OCI-LY1 (cell line): ENCODE measurements around the gene SPTB.

Experiments used
- EZH2 ChIP-seq: fragments of 200-600 bp; sonication (generic), shearing (Covaris generic); IDR thresholded peaks from 2 replicates; pipeline ENCODE4 v1.8.0; 2017; ENCODE audit warnings: borderline replicate concordance, mixed run types, mild to moderate bottlenecking, antibody characterized with exemption, low read length, moderate library complexity, mixed read lengths
- TF ChIP-seq, protein P1 (sequence below): fragments of 200-600 bp; sonication (generic), shearing (Covaris generic); IDR thresholded peaks from 2 replicates; pipeline ENCODE4 v1.5.1; 2017; ENCODE audit warnings: mild to moderate bottlenecking, antibody characterized with exemption, low read length, moderate library complexity, mixed read lengths

DNA sequence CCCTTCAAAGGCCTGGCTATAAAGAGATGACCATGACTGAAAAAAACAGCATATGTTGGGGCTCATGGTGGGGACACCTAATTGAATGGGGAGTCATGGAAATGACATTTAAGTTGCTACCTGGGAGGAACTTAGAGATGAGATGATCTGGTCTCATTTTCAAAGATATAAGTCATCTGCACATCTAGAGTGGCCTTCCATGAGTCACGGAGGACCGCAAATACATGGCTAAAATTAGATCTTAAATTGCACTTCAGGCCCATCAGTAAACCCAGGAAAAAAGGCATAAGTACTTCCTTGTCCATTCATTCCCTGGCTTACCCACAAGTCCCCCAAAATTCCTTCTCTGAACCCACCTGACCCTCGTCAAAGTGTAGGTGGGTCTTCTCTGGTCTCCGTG, 53.4 kb downstream of the SPTB start:
- TF ChIP-seq, protein P1, sequence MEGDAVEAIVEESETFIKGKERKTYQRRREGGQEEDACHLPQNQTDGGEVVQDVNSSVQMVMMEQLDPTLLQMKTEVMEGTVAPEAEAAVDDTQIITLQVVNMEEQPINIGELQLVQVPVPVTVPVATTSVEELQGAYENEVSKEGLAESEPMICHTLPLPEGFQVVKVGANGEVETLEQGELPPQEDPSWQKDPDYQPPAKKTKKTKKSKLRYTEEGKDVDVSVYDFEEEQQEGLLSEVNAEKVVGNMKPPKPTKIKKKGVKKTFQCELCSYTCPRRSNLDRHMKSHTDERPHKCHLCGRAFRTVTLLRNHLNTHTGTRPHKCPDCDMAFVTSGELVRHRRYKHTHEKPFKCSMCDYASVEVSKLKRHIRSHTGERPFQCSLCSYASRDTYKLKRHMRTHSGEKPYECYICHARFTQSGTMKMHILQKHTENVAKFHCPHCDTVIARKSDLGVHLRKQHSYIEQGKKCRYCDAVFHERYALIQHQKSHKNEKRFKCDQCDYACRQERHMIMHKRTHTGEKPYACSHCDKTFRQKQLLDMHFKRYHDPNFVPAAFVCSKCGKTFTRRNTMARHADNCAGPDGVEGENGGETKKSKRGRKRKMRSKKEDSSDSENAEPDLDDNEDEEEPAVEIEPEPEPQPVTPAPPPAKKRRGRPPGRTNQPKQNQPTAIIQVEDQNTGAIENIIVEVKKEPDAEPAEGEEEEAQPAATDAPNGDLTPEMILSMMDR, result no peak
- TF ChIP-seq EZH2, result no peak
